HG03558 (cell line): ENCODE measurements around the gene DOK5.
"Not testable (repeated sequence)": the region's sequence is repeated elsewhere in the genome, so short reads cannot be mapped to it uniquely, and the experiment has no call there.

Experiments
- ATAC-seq: cut with Tn5 transposase; IDR thresholded peaks from one replicate; pipeline ENCODE4 v1.9.1; 2021; ENCODE audit warnings: moderate number of reproducible peaks; ENCODE audit not compliant: unreplicated experiment; ENCODE audit errors: extremely low read depth

DOK5 gene

GRCh38 chr20:54475334-54476168 lies at the start of gene DOK5:
DOK5 (plus strand) TSS chr20:54475593; CDS start chr20:54475947, 354 bp downstream.
- ATAC-seq = no peak

- no peak for ATAC-seq
Measured at GRCh38 chr20:54429364-54429763, 46.0 kb upstream of the DOK5 start.

GRCh38 chr20:54431156-54431944 lies 44.0 kb upstream of the DOK5 start:
- no peak for ATAC-seq

- no peak for ATAC-seq
Measured at GRCh38 chr20:54432966-54433365, 42.4 kb upstream of the DOK5 start.

DNA sequence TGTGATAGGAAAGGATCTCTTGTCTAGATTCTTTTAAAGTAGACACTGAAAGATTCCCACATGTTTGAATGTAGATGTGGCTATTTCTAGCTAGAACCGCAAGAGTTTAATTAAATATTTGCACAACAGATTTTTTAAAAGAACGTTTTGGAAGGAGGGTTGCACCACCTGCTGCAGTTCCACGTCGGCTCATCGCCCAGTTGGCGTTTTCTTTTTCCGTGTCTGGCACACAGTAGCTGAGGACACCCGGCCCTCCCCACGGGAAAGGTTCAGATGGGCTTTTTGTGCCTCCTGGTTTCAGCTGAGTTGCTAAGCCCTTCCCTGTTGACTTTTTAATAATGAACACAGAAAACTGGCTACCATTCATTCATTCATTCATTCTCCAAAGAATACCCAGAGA lies 41.8 kb upstream of the DOK5 start:
- ATAC-seq = no peak

GRCh38 chr20:54434196-54434595 lies 41.2 kb upstream of the DOK5 start:
- no peak for ATAC-seq

- no peak for ATAC-seq
Measured at GRCh38 chr20:54435015-54435414, 40.4 kb upstream of the DOK5 start.

- not testable (repeated sequence) for ATAC-seq
Measured at GRCh38 chr20:54436410-54436809, 39.0 kb upstream of the DOK5 start.

DNA sequence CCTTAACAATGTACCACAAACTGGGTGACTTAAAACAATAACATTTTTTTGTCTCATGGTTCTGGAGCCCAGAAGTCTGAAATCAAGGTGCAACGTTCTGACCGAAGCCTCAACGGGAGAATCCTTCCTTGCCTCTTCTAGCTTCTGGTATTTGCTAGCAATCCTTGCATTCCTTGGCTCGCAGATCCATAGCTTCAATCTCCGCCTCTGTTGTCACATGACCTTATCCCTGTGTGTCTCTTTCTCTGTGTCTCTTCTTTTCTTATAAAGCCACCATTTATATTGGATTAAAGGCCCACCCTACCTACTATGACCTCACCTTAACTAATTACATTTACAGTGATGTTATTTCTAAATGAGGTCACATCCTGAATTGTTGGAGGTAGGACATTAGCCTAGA lies 37.2 kb upstream of the DOK5 start:
- no peak for ATAC-seq

GRCh38 chr20:54450207-54450606 lies 25.2 kb upstream of the DOK5 start:
- no peak for ATAC-seq

- no peak for ATAC-seq
Measured at GRCh38 chr20:54451171-54451570, 24.2 kb upstream of the DOK5 start.

DNA sequence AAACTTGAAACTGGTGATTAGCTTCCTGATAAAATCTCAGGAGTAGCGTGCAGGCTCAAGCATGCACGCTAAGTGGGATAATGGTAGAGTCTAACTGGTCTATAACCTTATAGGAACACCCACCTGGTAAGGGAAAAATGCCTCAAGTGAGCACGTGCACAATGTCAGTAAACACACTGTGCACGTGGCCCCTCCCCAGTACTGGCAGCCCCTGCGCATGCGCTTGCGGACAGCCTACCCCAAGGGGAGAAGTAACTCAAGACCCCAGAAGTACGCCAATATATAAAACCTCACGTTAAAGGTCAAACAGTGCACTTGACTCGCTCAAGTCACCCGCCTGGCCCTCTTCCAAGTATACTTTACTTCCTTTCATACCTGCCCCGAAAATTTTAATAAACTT lies 23.1 kb upstream of the DOK5 start:
- no peak for ATAC-seq

GRCh38 chr20:54454982-54455381 lies 20.4 kb upstream of the DOK5 start:
- no peak for ATAC-seq

- ATAC-seq = no peak
Measured at GRCh38 chr20:54456423-54456822, 19.0 kb upstream of the DOK5 start.

DNA sequence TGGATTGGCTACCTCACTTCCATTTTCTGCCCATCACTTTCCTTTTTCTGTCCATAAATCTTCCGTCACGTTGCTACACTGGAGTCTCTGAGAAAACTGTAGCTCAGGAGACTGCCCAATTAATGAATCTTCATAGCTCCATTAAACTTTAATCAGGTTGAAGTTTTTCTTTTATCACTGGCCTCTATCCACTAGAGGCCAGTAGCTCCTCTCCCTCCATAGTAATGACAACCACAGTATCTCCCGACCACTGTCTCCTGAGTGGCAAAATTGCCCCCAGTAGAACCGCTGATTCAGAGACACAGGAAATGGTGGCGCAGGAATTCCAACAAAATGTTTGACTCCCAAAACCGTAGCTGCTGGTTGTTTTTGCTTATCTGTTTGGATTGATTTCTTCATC lies 18.4 kb upstream of the DOK5 start:
- no peak for ATAC-seq

DNA sequence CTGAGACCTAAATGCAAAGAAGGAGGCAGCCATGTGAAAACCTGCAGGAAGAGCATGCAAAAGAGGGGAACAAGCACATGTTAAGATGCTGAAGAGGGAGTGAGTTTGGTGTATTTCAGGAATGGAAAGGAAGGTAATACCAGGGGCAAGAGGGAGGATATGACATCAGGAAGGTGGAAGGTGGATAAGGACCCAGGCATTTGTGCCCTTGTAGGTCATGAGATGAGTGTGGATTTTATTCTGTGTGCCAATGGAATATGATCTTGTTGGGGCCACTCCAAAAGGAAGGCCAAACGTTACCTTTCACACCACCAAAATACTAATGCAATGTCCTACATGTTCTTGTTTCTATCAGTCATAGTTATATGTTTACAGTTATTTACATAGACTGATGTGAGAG lies 17.2 kb upstream of the DOK5 start:
- ATAC-seq = no peak

DNA sequence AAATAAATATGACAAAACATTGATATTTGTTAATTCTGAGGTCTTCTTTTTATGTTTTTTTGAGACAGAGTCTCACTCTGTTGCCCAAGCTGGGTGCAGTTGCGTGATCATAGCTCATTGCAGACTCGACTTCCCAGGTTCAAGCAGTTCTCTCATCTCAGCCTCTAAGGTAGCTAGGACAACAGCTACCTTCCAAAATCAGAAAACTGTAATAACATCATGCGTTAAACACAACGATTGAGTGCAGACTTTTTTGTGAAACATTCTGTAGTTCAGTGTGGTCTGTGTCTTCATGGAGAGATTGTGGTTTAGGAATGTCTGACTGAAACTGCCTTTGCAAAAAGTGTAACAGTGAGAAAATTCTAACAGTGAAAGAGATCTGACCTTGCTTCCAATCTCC lies 16.1 kb upstream of the DOK5 start:
- no peak for ATAC-seq

DNA sequence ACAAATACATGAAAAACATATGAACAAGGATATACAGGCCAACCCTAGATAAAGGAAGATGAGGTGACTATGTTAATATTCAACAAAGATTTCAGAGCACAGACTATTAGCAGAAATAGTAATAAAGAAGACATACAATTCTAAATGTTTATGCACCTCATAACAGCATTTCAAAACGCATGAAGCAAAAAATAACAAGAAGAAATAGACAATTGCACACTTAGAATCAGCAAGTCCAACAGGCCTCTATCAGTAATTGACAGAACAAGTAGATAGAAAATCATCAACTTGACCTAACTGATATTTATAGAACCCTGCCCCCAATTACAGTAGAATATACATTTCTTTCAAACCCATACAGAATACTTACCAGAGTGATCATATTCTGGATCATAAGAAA lies 11.4 kb upstream of the DOK5 start:
- no peak for ATAC-seq

- ATAC-seq = no peak
Measured at GRCh38 chr20:54466127-54466526, 9.3 kb upstream of the DOK5 start.

GRCh38 chr20:54467622-54468021 lies 7.8 kb upstream of the DOK5 start:
- ATAC-seq = no peak

- ATAC-seq = no peak
Measured at GRCh38 chr20:54468082-54468481, 7.3 kb upstream of the DOK5 start.

GRCh38 chr20:54469293-54469692 lies 6.1 kb upstream of the DOK5 start:
- ATAC-seq = no peak
